ENCODE results near the gene HOXA11. TPM values are rescaled to one million over a fixed set of nuclear protein-coding genes. Genes with fewer than 3 reads are reported as not detected.

HOXA11 gene
- polyA plus RNA-seq, 3 donors from 2014 or later, result not detected

DNA sequence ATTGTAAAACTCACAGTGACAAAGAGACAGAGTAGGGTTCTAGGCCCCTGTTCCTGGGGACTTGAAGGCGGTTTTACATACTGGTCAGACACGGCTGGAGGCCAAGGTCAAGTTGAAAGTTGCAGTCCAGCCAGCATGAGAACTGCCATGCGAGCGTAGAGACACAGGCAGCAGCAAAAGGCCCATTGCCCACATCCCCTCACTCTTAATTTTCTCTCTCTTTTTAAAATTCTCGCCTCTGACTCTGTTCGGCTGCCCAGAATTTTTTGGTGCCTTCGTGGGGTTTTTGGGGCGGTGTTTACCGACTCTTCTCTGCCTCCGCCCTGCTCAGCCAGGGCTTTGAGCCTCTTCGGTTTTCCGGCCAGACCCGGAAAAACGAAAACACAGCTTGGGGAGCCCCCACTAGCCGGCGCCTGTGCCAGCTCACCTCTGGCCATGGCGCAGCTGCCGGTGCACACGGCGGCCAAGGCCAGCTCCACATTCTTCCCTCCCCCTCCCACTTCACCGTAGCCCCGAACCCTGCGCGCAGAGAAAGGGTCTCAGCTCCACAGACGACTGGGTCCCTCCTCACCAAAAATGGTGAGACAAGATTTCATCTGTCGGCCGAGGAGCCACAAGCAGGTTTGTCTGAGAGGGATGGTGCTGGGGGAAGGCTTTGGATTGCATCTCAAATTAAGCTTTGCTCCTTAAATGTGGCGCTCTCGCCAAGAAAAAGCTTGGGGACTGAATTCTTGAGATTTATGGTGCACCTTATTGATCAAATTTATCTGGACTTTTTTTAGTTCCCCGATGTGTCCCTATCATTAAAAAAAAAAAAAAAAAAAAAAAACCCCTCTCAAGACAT is 17.2 kb upstream of the HOXA11 start:
- Mint-ChIP-seq H3K9me3 (peaks cover 0 to 2% (median 0%) of the 10 kb centered on the region in 6 donors), H3K27ac (no peak overlapping the region), H3K27me3 (ENCODE audit: low read depth in 3 of 3) (peaks cover 42 to 87% (median 76%) of the 10 kb centered on the region in 3 donors), H3K4me3 (peak overlapping the region in 3 of 5 donors; percentile 8 to 39 (median 38)), H3K4me1 (peaks cover 39 to 53% of the 10 kb centered on the region in 2 donors), H3K36me3 (no peaks in the 10 kb centered on the region)
- no peak for DNase-seq

GRCh38 chr7:27201580-27202017 is 16.6 kb upstream of the HOXA11 start:
- H3K27me3 Mint-ChIP-seq (ENCODE audit: low read depth in 3 of 3), result peaks cover 42 to 88% (median 79%) of the 10 kb centered on the region in 3 donors
- no peak for DNase-seq
- no peak overlapping the region for H3K27ac Mint-ChIP-seq
- peaks cover 39 to 53% of the 10 kb centered on the region in 2 donors for H3K4me1 Mint-ChIP-seq
- H3K4me3 Mint-ChIP-seq, result peak overlapping the region; percentile 70 to 85 (median 79)
- no peaks in the 10 kb centered on the region for H3K36me3 Mint-ChIP-seq
- H3K9me3 Mint-ChIP-seq, result no peaks in the 10 kb centered on the region

- Mint-ChIP-seq H3K9me3 (no peaks in the 10 kb centered on the region), H3K36me3 (no peaks in the 10 kb centered on the region), H3K4me1 (peaks cover 39 to 52% of the 10 kb centered on the region in 2 donors), H3K4me3 (peak overlapping the region; percentile 70 to 85 (median 79)), H3K27ac (peak overlapping the region in 1 of 6 donors; percentile 27), H3K27me3 (ENCODE audit: low read depth in 3 of 3) (peaks cover 40 to 84% (median 80%) of the 10 kb centered on the region in 3 donors)
- no peak for DNase-seq
Observed at GRCh38 chr7:27200761-27201579, 15.9 kb upstream of the HOXA11 start.

DNA sequence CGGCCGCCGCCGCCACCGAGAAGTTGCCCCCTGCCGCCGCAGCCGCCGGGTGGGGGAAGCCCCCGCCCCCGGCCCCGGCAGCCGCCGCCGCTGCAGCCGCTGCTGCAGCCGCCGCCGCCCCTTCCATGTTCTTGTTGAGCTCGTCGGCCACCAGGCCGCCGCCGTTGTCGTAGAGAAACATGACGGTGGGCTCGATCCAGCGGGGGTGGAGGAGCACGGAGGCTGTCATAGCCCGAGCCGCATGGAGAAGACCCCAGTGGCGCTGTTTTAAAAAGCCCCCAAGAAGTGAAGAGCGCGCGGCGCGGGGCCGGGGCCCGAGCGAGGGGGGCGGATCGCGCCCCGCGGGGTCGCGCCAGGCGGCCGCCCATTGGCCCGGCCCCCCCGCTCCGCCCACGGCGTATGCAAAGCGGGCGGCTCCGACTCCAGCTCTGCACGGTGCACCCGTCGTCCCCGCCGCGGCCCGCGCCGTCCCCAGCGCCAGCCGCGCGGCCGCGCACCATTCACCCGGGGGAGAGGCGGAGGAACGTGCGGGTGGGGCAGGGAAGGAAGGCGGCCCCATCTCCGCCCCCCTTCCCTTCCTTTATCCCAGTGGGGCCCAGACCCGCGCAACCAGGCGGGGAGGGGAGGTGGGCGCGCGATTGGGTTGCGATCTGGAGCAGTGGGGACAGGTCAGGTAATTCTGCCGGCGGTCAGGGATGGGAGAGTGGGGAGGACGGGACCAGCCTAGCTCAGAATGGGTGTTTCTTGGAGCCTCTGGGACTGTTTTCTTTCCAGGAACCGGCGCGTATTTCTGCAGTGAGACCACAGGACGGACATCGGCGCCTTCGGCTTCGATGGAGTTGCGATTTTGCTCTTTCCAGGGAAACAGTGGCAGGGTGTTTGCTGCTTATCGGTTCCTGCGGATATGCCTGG is 15.1 kb upstream of the HOXA11 start, which contains the start of gene HOXA13:
Gene HOXA13, minus strand, starts transcription at position 243 of the 912 bp plus-strand sequence. Its CDS starts 14 bp downstream, at position 229.
- peaks cover 35 to 43% of the 10 kb centered on the region in 2 donors for H3K4me1 Mint-ChIP-seq
- no peaks in the 10 kb centered on the region for H3K9me3 Mint-ChIP-seq
- H3K36me3 Mint-ChIP-seq, result no peaks in the 10 kb centered on the region
- H3K27ac Mint-ChIP-seq, result peak within 1 kb of the TSS in 1 of 6 donors; percentile 63
- peak in 2 of 3 donors; percentile 44 to 49 for DNase-seq
- H3K27me3 Mint-ChIP-seq (ENCODE audit: low read depth in 3 of 3), result peaks cover 36 to 84% (median 79%) of the 10 kb centered on the region in 3 donors
- peak within 1 kb of the TSS; percentile 82 to 92 (median 87) for H3K4me3 Mint-ChIP-seq

- DNase-seq, result no peak
- peaks cover 37 to 84% (median 78%) of the 10 kb centered on the region in 3 donors for H3K27me3 Mint-ChIP-seq (ENCODE audit: low read depth in 3 of 3)
- peaks cover 28 to 37% of the 10 kb centered on the region in 2 donors for H3K4me1 Mint-ChIP-seq
- no peaks in the 10 kb centered on the region for H3K36me3 Mint-ChIP-seq
- H3K27ac Mint-ChIP-seq, result peak overlapping the region in 1 of 6 donors; percentile 63
- H3K4me3 Mint-ChIP-seq, result peak overlapping the region; percentile 45 to 80 (median 63)
- H3K9me3 Mint-ChIP-seq, result no peaks in the 10 kb centered on the region
Observed at GRCh38 chr7:27198871-27199801, 14.1 kb upstream of the HOXA11 start.

DNA sequence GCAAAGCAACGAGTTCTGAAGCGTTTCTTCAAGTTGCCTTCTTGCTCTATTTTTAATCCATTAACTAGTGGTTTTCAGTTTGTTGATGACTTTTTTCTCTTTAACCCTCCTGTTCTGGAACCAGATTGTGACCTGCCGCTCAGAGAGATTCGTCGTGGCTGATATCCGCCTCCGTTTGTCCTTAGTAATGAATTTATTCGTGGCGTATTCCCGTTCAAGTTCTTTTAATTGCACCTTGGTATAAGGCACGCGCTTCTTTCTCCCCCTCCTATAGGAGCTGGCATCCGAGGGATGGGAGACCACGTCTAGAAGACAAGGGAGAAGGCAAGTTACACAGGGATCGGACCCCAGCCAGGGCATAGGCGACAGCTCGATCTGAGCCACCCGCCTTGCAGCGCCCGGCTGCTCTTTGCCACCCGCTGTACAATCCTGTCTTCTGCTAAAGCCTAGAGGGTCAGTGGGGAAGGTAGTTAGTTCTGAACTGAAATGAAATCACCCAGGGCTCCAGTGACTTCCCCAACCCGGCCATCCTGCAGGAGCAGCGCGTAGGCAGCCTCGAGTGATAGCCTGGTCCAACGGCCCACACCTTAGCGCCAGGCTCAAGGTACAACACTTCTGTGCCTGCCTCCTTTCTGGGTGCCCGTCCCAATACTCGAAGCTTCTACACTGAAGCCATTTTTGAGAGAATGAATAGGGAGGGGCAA is 13.3 kb upstream of the HOXA11 start:
- Mint-ChIP-seq H3K27ac (peak overlapping the region in 1 of 6 donors; percentile 63), H3K4me1 (peaks cover 29 to 45% of the 10 kb centered on the region in 2 donors), H3K27me3 (ENCODE audit: low read depth in 3 of 3) (peaks cover 39 to 86% (median 79%) of the 10 kb centered on the region in 3 donors), H3K9me3 (no peaks in the 10 kb centered on the region), H3K4me3 (peak overlapping the region; percentile 23 to 75 (median 56)), H3K36me3 (no peaks in the 10 kb centered on the region)
- no peak for DNase-seq

DNA sequence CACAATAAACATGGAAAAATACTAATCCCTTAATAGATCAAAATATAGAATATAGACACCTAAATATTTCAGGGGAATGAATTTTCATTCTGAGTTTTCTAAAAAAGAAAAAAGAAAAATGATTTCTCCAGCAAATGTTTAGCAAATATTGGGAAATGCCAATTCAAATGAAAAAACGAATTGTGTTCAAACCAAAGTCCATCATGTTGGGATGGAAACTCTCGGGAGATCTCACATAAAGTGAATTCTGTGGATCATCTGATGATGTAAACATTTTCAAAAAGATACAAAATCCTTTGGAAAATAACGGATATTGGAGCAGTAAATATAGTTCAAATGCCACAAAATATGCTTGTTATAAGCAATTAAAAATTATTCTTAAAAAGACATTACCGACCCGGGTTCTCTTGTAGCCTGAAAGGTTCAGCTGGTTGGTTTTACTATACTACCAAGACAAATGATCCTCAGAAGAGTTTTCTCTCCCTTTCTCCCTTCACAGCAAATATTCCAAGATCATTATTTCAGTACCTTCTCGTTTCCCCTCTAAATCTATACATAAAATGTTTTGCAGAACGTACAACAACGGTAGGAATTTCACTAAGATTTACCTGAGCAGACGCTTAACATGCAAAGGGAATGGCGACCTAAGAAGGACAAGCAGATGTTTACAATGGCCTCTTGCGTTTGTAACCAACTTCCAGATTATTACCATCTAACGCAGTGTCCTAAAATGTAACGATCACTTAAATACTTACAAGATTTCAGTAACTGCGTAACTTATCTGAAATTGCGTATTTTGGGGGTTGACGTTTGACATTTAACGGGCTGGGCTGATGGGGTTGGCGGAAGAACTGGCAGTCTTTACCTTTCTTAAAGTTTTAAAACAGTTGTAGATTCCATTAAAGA is 12.4 kb upstream of the HOXA11 start:
- H3K4me1 Mint-ChIP-seq, result peaks cover 32 to 54% of the 10 kb centered on the region in 2 donors
- no peak for DNase-seq
- H3K27ac Mint-ChIP-seq, result no peak overlapping the region

GRCh38 chr7:27196287-27196767 is 11.3 kb upstream of the HOXA11 start:
- peak; percentile 64 to 71 (median 70) for DNase-seq
- H3K9me3 Mint-ChIP-seq, result no peaks in the 10 kb centered on the region
- no peak overlapping the region for H3K4me3 Mint-ChIP-seq
- no peaks in the 10 kb centered on the region for H3K36me3 Mint-ChIP-seq
- H3K27ac Mint-ChIP-seq, result no peak overlapping the region
- peaks cover 39 to 79% (median 74%) of the 10 kb centered on the region in 3 donors for H3K27me3 Mint-ChIP-seq (ENCODE audit: low read depth in 3 of 3)
- peaks cover 32 to 43% of the 10 kb centered on the region in 2 donors for H3K4me1 Mint-ChIP-seq

More for the DNA sequence above, 12.4 kb upstream of the HOXA11 start:
- peaks cover 33 to 83% (median 74%) of the 10 kb centered on the region in 3 donors for H3K27me3 Mint-ChIP-seq (ENCODE audit: low read depth in 3 of 3)
- no peaks in the 10 kb centered on the region for H3K9me3 Mint-ChIP-seq
- H3K36me3 Mint-ChIP-seq, result no peaks in the 10 kb centered on the region
- H3K4me3 Mint-ChIP-seq, result peak overlapping the region in 1 of 5 donors; percentile 8

DNA sequence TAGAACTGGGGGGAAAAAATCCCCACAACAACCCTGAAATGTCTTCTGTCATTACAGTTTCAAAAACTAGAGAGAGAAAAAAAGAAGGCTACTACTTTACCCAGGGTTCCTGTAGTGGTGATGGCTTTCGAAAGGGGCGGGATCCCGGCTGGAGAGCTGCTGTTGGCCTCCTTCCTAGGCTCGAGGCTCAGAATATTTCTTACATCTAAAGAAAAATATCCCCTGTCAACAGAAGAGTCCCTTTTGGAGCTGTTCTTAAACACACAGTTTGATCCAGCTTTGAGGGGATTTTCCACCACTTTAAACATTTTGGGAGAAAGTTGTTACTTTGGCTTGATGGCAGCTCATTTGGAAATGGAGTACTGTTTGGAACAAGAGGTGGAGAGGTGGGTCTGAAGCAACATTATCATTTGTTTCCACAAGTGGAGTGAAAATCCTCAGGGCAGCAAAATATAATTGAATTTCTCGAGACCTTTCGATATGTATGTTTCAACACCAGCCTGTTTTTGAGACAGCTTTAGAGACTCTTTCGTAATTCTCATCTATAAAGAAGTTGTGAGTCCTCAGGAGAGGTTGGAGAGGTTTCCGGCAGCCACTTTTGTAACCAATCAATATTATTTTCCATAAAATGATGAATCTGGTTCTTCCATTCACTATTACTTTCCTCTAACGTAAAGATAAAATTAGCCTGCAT is 9.8 kb upstream of the HOXA11 start:
- no peak for DNase-seq
- no peak overlapping the region for H3K27ac Mint-ChIP-seq
- H3K36me3 Mint-ChIP-seq, result no peaks in the 10 kb centered on the region
- H3K4me3 Mint-ChIP-seq, result no peak overlapping the region
- peaks cover 22 to 33% of the 10 kb centered on the region in 2 donors for H3K4me1 Mint-ChIP-seq
- H3K9me3 Mint-ChIP-seq, result no peaks in the 10 kb centered on the region
- H3K27me3 Mint-ChIP-seq (ENCODE audit: low read depth in 3 of 3), result peaks cover 46 to 80% (median 76%) of the 10 kb centered on the region in 3 donors

DNA sequence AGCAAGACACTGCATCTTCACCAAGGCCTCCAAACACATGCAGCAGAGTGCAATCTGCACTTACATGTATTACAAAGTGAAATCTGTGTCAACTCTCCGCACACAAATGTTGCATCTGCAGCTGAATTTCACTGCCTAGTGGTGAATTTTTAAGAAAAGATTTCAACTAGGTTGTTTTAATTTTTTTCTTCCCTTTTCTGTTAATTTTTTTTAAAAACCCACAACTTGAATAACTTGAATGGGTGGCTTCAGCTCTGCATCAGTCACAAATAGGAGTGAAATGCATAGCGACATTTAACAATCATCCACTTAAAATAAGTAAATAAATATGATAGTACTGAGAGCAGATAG is 8.9 kb upstream of the HOXA11 start:
- H3K9me3 Mint-ChIP-seq, result no peaks in the 10 kb centered on the region
- H3K4me3 Mint-ChIP-seq, result peak overlapping the region in 2 of 5 donors; percentile 12 to 73
- no peak overlapping the region for H3K27ac Mint-ChIP-seq
- H3K36me3 Mint-ChIP-seq, result no peaks in the 10 kb centered on the region
- peaks cover 46 to 79% (median 77%) of the 10 kb centered on the region in 3 donors for H3K27me3 Mint-ChIP-seq (ENCODE audit: low read depth in 3 of 3)
- H3K4me1 Mint-ChIP-seq, result peaks cover 28 to 39% of the 10 kb centered on the region in 2 donors
- no peak for DNase-seq

Data from immature natural killer cell (primary cell).